Osteocyte (in vitro differentiated cells): ENCODE measurements around the gene BLOC1S2. TPM values are rescaled to one million over a fixed set of nuclear protein-coding genes. Genes with fewer than 3 reads are reported as not detected.
A peak's percentile ranks its signal among the peaks of the same experiment; 100 is the strongest.

Source experiments
- DNase-seq: peaks from one replicate; pipeline ENCODE4 v3.0.0; 2021; ENCODE audit warnings: mixed read lengths; ENCODE audit not compliant: unreplicated experiment; ENCODE audit errors: extremely low spot score
- H3K27ac Mint-ChIP-seq: one replicate; pipeline ENCODE4 v1.8.0; 2021; ENCODE audit warnings: mild to moderate bottlenecking, mixed read lengths; ENCODE audit not compliant: unreplicated experiment
- H3K27me3 Mint-ChIP-seq: one replicate; pipeline ENCODE4 v1.8.0; 2021; ENCODE audit warnings: mixed read lengths; ENCODE audit not compliant: unreplicated experiment
- H3K36me3 Mint-ChIP-seq: one replicate; pipeline ENCODE4 v1.8.0; 2021; ENCODE audit warnings: mixed read lengths; ENCODE audit not compliant: unreplicated experiment
- H3K4me1 Mint-ChIP-seq: one replicate; pipeline ENCODE4 v1.8.0; 2021; ENCODE audit warnings: mixed read lengths; ENCODE audit not compliant: unreplicated experiment
- H3K4me3 Mint-ChIP-seq: one replicate; pipeline ENCODE4 v1.8.0; 2021; ENCODE audit warnings: mild to moderate bottlenecking, moderate library complexity, mixed read lengths; ENCODE audit not compliant: unreplicated experiment
- H3K9me3 Mint-ChIP-seq: one replicate; pipeline ENCODE4 v1.8.0; 2021; ENCODE audit warnings: mixed read lengths; ENCODE audit not compliant: unreplicated experiment
- long read RNA-seq: library from polyadenylated mRNA; unstranded; transcript quantifications from one replicate; pipeline ENCODE4 v2.0.0, GENCODE V29; 2021
- total RNA-seq: library from RNA; stranded (reverse); gene quantifications from 2 replicates; pipeline ENCODE4 v1.2.1, GENCODE V29; 2021
- TF ChIP-seq, protein P1 (sequence below): fragments of 200-600 bp; sonication (generic); IDR thresholded peaks from 2 replicates; pipeline ENCODE4 v1.5.0; 2021; ENCODE audit warnings: antibody characterized with exemption, mild to moderate bottlenecking, moderate library complexity

BLOC1S2 gene
- 23.7 and 27.5 TPM in 2 replicates for total RNA-seq
- long read RNA-seq, transcript BLOC1S2-203 (4 exons, 2,024 nt) = minor isoform, 13 of 116 reads
- long read RNA-seq, transcript BLOC1S2-202 (5 exons, 1,249 nt) = major isoform, 91 of 116 reads
- long read RNA-seq, partial matches to known transcripts = 2 of 116 reads
- long read RNA-seq, other reads (novel, unspliced or antisense) = 9 of 116 reads

DNA sequence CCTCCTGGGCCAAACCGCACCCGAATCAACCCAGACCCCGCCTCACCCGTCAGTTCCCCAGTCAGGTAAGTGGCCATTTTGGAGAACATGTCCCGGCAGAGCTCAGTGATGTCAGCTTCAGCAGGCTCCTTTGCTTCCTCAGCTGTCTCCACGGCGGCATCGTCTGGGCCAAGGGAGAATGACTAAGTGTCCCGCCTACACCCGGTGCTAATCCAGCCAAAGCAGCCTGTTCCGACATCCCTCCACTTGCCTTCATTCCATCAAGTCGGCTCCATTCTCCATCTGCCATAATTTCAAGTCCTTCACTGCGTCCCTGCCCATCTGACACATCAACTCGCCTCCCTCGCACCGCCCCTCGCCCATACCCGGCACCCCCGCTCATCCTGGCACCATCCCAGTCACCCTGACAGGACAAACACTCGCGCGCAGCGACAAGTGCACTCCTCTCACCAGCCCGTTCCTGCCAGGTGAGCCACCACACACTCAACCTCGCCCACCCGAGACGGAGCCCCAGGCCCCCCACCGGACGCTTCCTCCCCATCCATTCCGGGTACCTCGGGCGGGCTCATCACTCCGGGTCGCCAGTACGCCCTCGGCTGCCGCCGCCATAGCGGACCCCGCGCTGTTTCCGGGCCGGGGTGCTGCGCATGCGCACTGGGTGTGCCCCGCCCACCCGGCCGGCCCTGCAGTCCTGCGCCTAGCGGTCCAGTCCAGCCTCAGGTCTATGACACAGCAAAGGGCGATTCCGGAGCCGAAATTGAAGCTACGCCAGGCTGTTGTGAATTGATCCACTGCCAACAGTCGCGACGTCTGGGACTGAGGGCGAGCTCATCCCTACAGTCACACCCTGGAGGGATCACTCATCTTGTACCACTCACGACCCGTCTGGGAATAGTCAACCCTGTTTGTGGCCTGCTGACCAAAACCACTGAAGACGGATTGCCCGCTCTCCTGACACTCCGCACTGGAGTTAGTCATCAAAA is at the start of gene BLOC1S2:
BLOC1S2 (minus strand) TSS at position 630 of the 983 bp plus-strand sequence; CDS start at position 609, 21 bp downstream.
- Mint-ChIP-seq H3K4me1 (peaks cover 22% of the 10 kb centered on the region), H3K9me3 (no peaks in the 10 kb centered on the region), H3K27me3 (peaks cover 8% of the 10 kb centered on the region), H3K4me3 (peak within 1 kb of the TSS; percentile 97), H3K36me3 (peaks cover 3% of the 10 kb centered on the region), H3K27ac (peak within 1 kb of the TSS; percentile 97)
- DNase-seq = peak; percentile 98
- TF ChIP-seq, protein P1, sequence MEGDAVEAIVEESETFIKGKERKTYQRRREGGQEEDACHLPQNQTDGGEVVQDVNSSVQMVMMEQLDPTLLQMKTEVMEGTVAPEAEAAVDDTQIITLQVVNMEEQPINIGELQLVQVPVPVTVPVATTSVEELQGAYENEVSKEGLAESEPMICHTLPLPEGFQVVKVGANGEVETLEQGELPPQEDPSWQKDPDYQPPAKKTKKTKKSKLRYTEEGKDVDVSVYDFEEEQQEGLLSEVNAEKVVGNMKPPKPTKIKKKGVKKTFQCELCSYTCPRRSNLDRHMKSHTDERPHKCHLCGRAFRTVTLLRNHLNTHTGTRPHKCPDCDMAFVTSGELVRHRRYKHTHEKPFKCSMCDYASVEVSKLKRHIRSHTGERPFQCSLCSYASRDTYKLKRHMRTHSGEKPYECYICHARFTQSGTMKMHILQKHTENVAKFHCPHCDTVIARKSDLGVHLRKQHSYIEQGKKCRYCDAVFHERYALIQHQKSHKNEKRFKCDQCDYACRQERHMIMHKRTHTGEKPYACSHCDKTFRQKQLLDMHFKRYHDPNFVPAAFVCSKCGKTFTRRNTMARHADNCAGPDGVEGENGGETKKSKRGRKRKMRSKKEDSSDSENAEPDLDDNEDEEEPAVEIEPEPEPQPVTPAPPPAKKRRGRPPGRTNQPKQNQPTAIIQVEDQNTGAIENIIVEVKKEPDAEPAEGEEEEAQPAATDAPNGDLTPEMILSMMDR = no peak

DNA sequence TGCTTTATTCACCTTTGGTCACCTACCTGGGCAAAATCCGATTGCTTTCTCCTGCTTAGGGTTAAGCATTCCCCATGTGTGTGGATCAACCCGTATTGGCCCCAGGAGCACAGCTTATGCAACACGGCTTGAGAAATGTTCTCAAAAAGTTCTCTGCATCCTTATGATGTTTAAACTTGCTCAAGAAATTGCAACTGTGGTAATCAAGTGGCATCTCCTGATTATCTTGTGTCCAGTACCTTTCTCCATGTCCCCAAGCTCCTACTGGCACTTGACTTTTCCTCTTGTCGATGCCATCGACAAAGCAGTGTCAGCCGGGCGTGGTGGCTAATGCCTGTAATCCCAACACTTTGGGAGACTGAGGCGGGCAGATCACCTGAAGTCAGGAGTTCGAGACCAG is 48.3 kb upstream of the BLOC1S2 start:
- H3K36me3 Mint-ChIP-seq = no peaks in the 10 kb centered on the region
- H3K9me3 Mint-ChIP-seq = no peaks in the 10 kb centered on the region
- peaks cover 52% of the 10 kb centered on the region for H3K27me3 Mint-ChIP-seq
- H3K4me1 Mint-ChIP-seq = no peaks in the 10 kb centered on the region
- no peak overlapping the region for H3K27ac Mint-ChIP-seq
- DNase-seq = no peak
- TF ChIP-seq, protein P1 = no peak
- no peak overlapping the region for H3K4me3 Mint-ChIP-seq

DNA sequence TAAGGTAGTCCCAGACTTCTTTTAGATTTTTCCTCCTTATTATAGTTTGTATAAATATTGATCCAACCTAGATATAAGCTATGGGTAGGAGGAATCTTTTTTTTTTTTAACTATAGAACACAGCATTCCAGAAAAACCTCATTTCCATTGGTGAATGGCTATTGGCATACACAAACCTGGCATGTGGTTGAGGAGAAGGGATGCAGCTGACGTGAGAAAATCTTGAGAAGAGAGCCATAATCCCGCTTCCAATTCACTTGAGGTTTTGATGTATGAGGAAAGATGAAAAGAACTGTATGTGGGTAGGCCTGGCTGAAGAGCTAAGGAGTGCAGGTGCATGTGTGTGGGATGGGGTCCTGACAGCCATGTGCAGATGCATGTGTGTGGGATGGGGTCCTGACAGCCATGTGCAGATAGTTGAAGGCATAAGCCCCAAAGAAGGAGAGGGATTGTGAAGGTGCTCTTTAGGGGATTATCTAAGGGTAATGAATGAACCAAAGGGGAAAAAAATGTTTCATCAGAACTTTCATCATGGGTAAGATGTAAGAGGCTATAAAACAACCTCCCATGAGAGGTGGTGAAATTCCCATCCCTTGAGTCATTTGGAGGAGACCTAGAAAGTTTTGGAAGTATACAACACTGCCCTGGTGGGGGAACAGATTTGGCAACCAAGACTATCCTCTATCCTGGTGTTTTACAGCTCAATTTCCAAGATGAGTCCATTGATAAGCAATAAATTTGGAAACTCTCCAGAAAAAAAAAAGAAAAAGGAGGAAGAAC is 47.4 kb upstream of the BLOC1S2 start:
- Mint-ChIP-seq H3K4me3 (no peak overlapping the region), H3K4me1 (no peaks in the 10 kb centered on the region), H3K36me3 (no peaks in the 10 kb centered on the region), H3K27ac (no peak overlapping the region), H3K27me3 (peaks cover 60% of the 10 kb centered on the region), H3K9me3 (no peaks in the 10 kb centered on the region)
- DNase-seq = no peak
- TF ChIP-seq, protein P1 = no peak

DNA sequence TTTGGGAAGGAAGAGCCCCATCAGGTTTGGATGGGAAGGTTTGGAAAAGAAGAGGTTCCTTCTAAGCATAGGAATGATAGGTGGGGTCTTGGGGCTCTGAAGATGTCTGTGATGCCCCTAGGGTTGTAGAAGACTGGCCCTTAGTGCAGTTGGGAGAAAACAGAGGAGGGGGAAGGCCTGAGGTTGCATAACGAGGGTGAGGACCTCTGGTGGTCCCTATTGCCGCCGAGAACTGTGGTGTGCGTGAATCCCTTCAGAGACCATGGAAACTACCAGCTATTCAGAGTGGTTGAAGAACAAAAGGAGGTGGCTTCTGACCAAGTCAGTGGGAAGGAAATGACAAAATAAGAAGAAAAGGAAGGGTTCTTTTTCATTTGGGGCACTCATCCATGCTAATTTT is 46.6 kb upstream of the BLOC1S2 start:
- DNase-seq = no peak
- Mint-ChIP-seq H3K27me3 (peaks cover 66% of the 10 kb centered on the region), H3K9me3 (no peaks in the 10 kb centered on the region), H3K36me3 (no peaks in the 10 kb centered on the region), H3K27ac (no peak overlapping the region), H3K4me1 (no peaks in the 10 kb centered on the region), H3K4me3 (no peak overlapping the region)
- TF ChIP-seq, protein P1 = no peak
